Natural killer cell (primary cell): ENCODE measurements around the gene NUP62CL. TPM values are rescaled to one million over a fixed set of nuclear protein-coding genes. Genes with fewer than 3 reads are reported as not detected.
A peak's percentile ranks its signal among the peaks of the same experiment; 100 is the strongest.

Experiments used
- ATAC-seq, 3 donors: fragments of 150-1000 bp in 2 of 3; fragments of 200-7000 bp in 1 of 3; cut with Tn5 transposase; 1 replicate in 1 of 3; 2 replicates in 2 of 3; pipeline ENCODE4 v1.10.0; 2021; ENCODE audit warnings: mild to moderate bottlenecking in 2 of 3, moderate library complexity in 2 of 3
- DNase-seq, 2 donors: peaks; one replicate each; pipeline versions ENCODE4 v3.0.0 to v3.0.0-alpha.2; 2013 to 2021; ENCODE audit warnings: mixed read lengths in 1 of 2
- H3K27ac ChIP-seq: one replicate; pipeline ENCODE4 v1.5.1; 2013; ENCODE audit warnings: mild to moderate bottlenecking, low read length
- H3K27me3 ChIP-seq: one replicate; pipeline ENCODE4 v1.6.1; 2013; ENCODE audit warnings: low read length; ENCODE audit not compliant: control insufficient read depth, insufficient read depth
- H3K36me3 ChIP-seq: one replicate; pipeline ENCODE4 v1.6.1; 2013; ENCODE audit warnings: low read length; ENCODE audit not compliant: control insufficient read depth, insufficient read depth
- H3K4me1 ChIP-seq: one replicate; pipeline ENCODE4 v1.6.1; 2013; ENCODE audit warnings: low read length; ENCODE audit not compliant: control insufficient read depth, insufficient read depth
- H3K4me3 ChIP-seq: one replicate; pipeline ENCODE4 v1.5.1; 2013; ENCODE audit warnings: low read length
- H3K9me3 ChIP-seq: one replicate; pipeline ENCODE4 v1.6.1; 2013; ENCODE audit warnings: low read length; ENCODE audit not compliant: control insufficient read depth, insufficient read depth
- H3K27ac Mint-ChIP-seq, 2 donors: one replicate each; pipeline ENCODE4 v1.8.0; 2022; ENCODE audit warnings: mild to moderate bottlenecking in 2 of 2, mixed read lengths in 2 of 2, moderate library complexity in 1 of 2
- H3K27me3 Mint-ChIP-seq, 2 donors: one replicate each; pipeline ENCODE4 v1.8.0; 2022; ENCODE audit warnings: low read depth in 2 of 2, mixed read lengths in 2 of 2
- H3K36me3 Mint-ChIP-seq: one replicate; pipeline ENCODE4 v1.8.0; 2022; ENCODE audit warnings: mixed read lengths
- H3K4me1 Mint-ChIP-seq, 2 donors: one replicate each; pipeline ENCODE4 v1.8.0; 2022; ENCODE audit warnings: mixed read lengths in 2 of 2
- H3K4me3 Mint-ChIP-seq: one replicate; pipeline ENCODE4 v1.8.0; 2022; ENCODE audit warnings: mild to moderate bottlenecking, moderate library complexity, mixed read lengths
- H3K9me3 Mint-ChIP-seq, 2 donors: one replicate each; pipeline ENCODE4 v1.8.0; 2022; ENCODE audit warnings: mixed read lengths in 2 of 2
- WGBS: methylation state at CpG from one replicate; pipeline ENCODE4 v1.1.7; 2013; ENCODE audit warnings: missing lambda C conversion rate; ENCODE audit not compliant: insufficient coverage; 5-methylcytosine and 5-hydroxymethylcytosine counted together
- intact Hi-C: fragments of 100-400 bp; cut with micrococcal nuclease; formaldehyde crosslinking; loops from one replicate; pipeline ENCODE4 v1.14.2; 2022
- total RNA-seq, 4 donors: library from RNA; stranded (reverse); fragments of 120-200 nt in 1 of 4; gene quantifications; one replicate each; pipeline versions ENCODE4 v1.2.3 to v1.2.4, GENCODE V29; 2013 to 2022
- TF ChIP-seq, protein P1 (sequence below): fragments of 200-600 bp; IDR thresholded peaks from one replicate; pipeline ENCODE4 v1.8.0; 2022; ENCODE audit warnings: antibody characterized with exemption

Gene NUP62CL
- total RNA-seq, 3 donors from 2014 or later (not counting 1 experiment from before 2014, with no cell fraction given): 0.82 to 3.1 (median 1.2) TPM

DNA sequence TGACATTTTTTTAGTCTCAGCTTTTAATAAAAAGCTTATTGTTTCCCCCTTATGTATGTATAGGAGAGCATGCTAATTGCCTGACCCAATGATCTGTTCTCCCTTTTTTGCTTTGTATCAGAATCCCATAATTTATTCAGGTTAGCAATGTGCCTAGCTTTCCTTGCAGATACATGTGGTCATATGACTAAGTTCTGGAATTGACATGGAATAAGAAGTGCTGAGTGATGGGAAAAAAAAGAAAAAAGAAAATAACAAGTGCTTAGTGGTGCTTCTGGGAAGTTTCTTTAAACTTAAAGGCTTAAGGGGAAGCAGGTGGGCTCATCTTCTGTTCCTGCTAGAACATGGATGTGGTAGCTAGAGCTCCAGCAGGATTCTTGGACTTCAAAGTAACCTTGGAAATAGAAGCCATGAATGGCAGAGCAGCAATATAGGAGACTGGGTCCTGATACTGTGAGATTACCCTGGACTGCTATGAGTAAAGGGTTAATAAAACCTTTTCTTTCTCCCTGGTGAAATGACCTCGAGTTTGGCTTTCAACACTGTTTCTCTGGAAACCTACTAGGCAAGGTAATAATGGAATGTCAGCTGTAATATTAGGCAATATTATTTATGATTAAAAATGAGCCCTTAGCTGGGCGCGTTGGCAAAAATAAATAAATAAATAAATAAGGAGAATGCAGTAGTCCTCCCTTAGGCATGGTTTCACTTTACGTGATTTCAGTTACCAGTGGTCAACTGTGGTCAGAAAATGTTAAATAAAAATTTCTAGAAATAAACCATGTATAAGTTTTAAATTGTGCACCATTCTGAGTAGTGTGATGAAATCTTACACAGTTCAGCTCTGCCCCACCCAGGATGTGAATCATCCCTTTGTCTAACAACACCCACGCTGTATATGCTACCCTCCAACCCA is 70.9 kb downstream of the NUP62CL start:
- H3K27ac Mint-ChIP-seq: peak overlapping the region in 1 of 2 donors; percentile 62
- 83% methylated on average over 1 of the region's 5 CpGs for WGBS
- ATAC-seq: peak; percentile 62 to 99 (median 81)
- H3K36me3 Mint-ChIP-seq: no peaks in the 10 kb centered on the region
- Histone ChIP-seq H3K4me1 (no peaks in the 10 kb centered on the region), H3K27me3 (no peaks in the 10 kb centered on the region), H3K36me3 (no peaks in the 10 kb centered on the region), H3K27ac (no peak overlapping the region), H3K9me3 (no peaks in the 10 kb centered on the region), H3K4me3 (no peak overlapping the region)
- H3K4me1 Mint-ChIP-seq: peaks cover 6 to 15% of the 10 kb centered on the region in 2 donors
- TF ChIP-seq, protein P1, sequence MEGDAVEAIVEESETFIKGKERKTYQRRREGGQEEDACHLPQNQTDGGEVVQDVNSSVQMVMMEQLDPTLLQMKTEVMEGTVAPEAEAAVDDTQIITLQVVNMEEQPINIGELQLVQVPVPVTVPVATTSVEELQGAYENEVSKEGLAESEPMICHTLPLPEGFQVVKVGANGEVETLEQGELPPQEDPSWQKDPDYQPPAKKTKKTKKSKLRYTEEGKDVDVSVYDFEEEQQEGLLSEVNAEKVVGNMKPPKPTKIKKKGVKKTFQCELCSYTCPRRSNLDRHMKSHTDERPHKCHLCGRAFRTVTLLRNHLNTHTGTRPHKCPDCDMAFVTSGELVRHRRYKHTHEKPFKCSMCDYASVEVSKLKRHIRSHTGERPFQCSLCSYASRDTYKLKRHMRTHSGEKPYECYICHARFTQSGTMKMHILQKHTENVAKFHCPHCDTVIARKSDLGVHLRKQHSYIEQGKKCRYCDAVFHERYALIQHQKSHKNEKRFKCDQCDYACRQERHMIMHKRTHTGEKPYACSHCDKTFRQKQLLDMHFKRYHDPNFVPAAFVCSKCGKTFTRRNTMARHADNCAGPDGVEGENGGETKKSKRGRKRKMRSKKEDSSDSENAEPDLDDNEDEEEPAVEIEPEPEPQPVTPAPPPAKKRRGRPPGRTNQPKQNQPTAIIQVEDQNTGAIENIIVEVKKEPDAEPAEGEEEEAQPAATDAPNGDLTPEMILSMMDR: no peak
- DNase-seq: no peak
- no peaks in the 10 kb centered on the region for H3K9me3 Mint-ChIP-seq
- no peak overlapping the region for H3K4me3 Mint-ChIP-seq
- H3K27me3 Mint-ChIP-seq: peaks cover 0 to 6% of the 10 kb centered on the region in 2 donors
- intact Hi-C loops: no loop called here

DNA sequence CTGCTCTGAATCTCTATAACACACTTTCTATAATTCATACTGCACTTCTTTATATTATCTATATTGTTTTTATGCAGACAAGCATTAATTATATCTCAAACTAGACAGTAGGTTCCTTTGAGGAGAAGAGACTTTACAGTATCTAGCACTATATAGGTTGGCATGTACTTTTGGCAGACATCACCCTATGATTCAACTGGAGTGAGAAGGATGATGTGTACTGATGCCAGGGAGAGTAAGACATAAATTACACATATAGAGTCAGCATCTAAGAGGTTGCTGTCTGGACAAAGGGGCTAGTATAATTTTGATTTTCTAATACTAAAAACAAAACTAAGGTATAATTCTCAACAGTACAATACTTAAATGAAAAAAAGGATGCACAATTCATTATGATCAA is 82.5 kb downstream of the NUP62CL start:
- H3K9me3 Mint-ChIP-seq: no peaks in the 10 kb centered on the region
- no peak for ATAC-seq
- Histone ChIP-seq H3K36me3 (no peaks in the 10 kb centered on the region), H3K4me1 (no peaks in the 10 kb centered on the region), H3K27ac (no peak overlapping the region), H3K9me3 (no peaks in the 10 kb centered on the region), H3K4me3 (no peak overlapping the region), H3K27me3 (no peaks in the 10 kb centered on the region)
- intact Hi-C loops: no loop called here
- H3K4me3 Mint-ChIP-seq: no peak overlapping the region
- TF ChIP-seq, protein P1: no peak
- H3K36me3 Mint-ChIP-seq: no peaks in the 10 kb centered on the region
- H3K27me3 Mint-ChIP-seq: peaks cover 3 to 13% of the 10 kb centered on the region in 2 donors
- H3K27ac Mint-ChIP-seq: no peak overlapping the region
- peaks cover 4 to 5% of the 10 kb centered on the region in 2 donors for H3K4me1 Mint-ChIP-seq
- no peak for DNase-seq

DNA sequence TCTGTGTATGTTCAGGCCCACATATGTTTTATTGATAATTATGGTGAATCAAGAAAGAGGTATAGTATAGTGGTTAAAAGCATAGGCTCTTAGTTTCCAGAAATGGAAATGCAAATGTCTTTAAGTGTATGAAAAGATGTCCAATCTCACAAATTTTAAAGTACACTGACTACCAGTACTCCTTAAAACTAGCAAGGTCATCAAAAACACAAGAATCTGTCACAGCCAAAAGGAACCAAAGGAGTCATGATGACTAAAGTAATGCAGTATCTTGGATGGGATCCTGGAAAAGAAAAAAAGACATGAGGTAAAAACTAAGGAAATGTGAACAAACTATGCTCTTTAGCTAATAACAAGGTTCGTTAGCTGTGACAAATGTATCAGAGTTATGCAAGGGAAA is 87.0 kb downstream of the NUP62CL start:
- H3K9me3 ChIP-seq: no peaks in the 10 kb centered on the region
- peaks cover 3% of the 10 kb centered on the region for H3K36me3 Mint-ChIP-seq
- H3K4me1 ChIP-seq: no peaks in the 10 kb centered on the region
- H3K4me3 Mint-ChIP-seq: peak overlapping the region; percentile 93
- no peaks in the 10 kb centered on the region for H3K27me3 ChIP-seq
- TF ChIP-seq, protein P1: no peak
- intact Hi-C loops: loop anchor here (5.0 kb wide), 1 partner anchor 48 kb away; no protein-coding TSS in a partner anchor
- DNase-seq: no peak
- WGBS: 100% methylated on average over 1 of the region's 1 CpG
- peak overlapping the region; percentile 71 to 90 for H3K27ac Mint-ChIP-seq
- peak overlapping the region; percentile 54 for H3K4me3 ChIP-seq
- H3K4me1 Mint-ChIP-seq: peaks cover 8 to 31% of the 10 kb centered on the region in 2 donors
- ATAC-seq: no peak
- no peaks in the 10 kb centered on the region for H3K9me3 Mint-ChIP-seq
- peaks cover 19% of the 10 kb centered on the region for H3K36me3 ChIP-seq
- H3K27ac ChIP-seq: peak overlapping the region; percentile 72
- H3K27me3 Mint-ChIP-seq: peaks cover 0 to 13% of the 10 kb centered on the region in 2 donors
